Measurements from ENCODE around the gene SBNO1.
"Not testable (repeated sequence)": the region's sequence is repeated elsewhere in the genome, so short reads cannot be mapped to it uniquely, and the experiment has no call there.

SBNO1 gene

GRCh38 chr12:123248996-123249741 is 115.5 kb downstream of the SBNO1 start:
- DNase-seq (ENCODE audit: low spot score): not testable (repeated sequence)

DNA sequence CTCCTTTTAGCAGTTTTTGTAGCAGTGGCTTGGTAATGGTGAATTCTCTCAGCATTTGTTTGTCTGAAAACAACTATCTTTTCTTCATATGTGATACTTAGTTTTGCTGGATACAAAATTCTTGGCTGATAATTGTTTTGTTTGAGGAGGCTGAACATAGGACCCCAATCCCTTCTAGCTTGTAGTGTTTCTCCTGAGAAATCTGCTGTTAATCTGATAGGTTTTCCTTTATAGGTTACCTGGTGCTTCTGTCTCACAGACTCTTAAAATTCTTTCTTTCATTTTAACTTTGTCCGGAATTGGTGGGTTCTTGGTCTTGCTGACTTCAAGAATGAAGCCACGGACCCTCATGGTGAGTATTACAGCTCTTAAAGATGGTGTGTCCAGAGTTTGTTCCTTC is 116.5 kb downstream of the SBNO1 start:
- not testable (repeated sequence) for DNase-seq (ENCODE audit: low spot score)

GRCh38 chr12:123245678-123246077 is 119.0 kb downstream of the SBNO1 start:
- no peak for DNase-seq (ENCODE audit: low spot score)

DNA sequence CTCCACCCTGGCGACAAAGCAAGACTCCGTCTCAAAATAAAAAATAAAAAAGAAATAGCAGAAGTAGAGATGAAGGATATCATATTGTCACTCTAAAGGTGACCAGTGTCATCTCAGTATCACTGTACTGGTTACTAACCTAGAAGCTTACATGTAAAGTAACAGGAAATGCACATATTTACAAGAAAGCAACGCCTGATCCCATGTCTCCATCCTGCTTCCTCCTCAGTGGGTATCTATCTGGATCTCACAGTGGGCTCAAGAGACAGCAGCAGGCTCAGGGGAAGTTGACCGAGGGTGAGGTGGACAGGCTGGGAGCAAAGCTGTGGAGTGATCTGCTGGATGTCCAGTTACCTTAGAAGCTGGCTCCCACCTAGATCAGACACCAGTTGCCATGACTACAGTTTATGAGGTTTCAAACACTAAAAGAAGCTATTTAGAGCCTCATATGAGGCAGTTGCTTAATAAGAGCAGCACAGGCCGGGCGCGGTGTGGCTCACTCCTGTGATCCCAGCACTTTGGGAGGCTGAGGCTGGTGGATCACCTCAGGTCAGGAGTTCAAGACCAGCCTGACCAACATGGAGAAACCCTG is 120.9 kb downstream of the SBNO1 start:
- DNase-seq (ENCODE audit: low spot score): no peak

DNA sequence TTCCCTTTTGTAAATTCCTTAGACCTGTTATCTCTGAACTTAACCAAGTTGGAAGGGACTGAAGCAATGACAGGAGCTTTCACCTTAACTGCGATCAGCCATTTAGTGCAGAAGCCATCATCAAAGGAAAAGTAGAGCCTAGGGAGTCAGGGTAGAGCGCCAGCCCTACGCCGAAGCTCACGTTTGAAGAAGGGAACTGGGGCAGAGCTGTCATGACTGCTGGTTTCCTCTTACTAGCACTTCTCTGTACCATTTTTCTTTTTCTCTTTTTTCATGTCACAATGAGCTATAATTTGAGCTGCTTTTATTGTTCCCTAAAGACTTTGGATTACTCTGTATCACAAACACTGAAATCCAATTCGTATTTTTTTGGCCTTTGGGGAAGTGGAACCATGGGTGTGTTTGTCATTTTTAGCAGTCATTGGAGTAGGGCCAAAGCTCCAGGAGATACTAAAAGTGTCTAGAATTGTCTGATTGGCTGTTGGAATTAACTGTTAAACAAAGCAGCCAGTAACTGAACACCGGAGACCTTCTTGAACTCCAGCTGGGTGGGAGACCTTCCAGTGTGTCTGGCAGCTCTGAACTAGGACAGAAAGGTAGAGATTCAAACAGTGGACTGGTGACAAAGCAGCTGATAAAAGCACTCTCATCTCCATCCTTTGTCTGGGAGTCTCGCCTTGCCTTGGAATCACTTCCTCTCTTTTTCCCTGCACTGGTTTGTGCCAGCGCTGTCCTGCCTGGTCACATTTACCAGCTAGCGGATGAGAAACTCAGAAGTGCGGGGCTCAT is 122.3 kb downstream of the SBNO1 start:
- DNase-seq (ENCODE audit: low spot score): peak; percentile 69
